ENCODE measurements around the gene DGKQ. TPM values are rescaled to one million over a fixed set of nuclear protein-coding genes. Genes with fewer than 3 reads are reported as not detected.

Gene DGKQ
- total and polyA plus RNA-seq, 2 of the 8 experiments (the other 6 are each of a cell fraction or from before 2014, with no cell fraction given): 7.3 to 9.7 TPM

GRCh38 chr4:996030-996996 is 22.9 kb upstream of the DGKQ start:
- Histone ChIP-seq H4K20me1 (replicated peaks in 1 of 2; ENCODE audit: control insufficient read depth in 1 of 2, insufficient read depth in 2 of 2, low read length in 2 of 2) (peaks cover 2 to 20% of the 10 kb centered on the region in 2 experiments), H3K23ac (ENCODE audit: insufficient read length) (no peak overlapping the region), H2BK5ac (ENCODE audit: low read depth, low read length) (no peak overlapping the region), H3K27me3 (replicated peaks in 1 of 4; ENCODE audit: control insufficient read depth in 3 of 4, extremely low read depth in 1 of 4, insufficient read depth in 3 of 4, low read length in 3 of 4) (peaks cover 27 to 54% (median 51%) of the 10 kb centered on the region in 4 experiments), H3K4me2 (ENCODE audit: insufficient read depth in 1 of 2, low read depth in 2 of 2, low read length in 2 of 2) (peak overlapping the region in 1 of 2 experiments; percentile 38; a peak in 1 of 4 replicates), H3K79me2 (ENCODE audit: control insufficient read depth in 1 of 2, insufficient read depth in 2 of 2, low read length in 2 of 2) (no peaks in the 10 kb centered on the region), H3K9me3 (ENCODE audit: insufficient read depth in 2 of 2, low read depth in 1 of 2, low read length in 1 of 2) (no peaks in the 10 kb centered on the region), H2BK12ac (ENCODE audit: low read depth, low read length) (peak overlapping the region; percentile 39; the same call in 1 of the 2 replicates), H2BK15ac (ENCODE audit: low read length) (no peak overlapping the region), H2AK5ac (ENCODE audit: low read depth, low read length) (no peak overlapping the region), H2BK120ac (replicated peaks; ENCODE audit: low read depth, low read length) (no peak overlapping the region), H3K18ac (ENCODE audit: extremely low read depth, low read length) (no peak overlapping the region), H3K23me2 (ENCODE audit: low read depth, low read length) (no peaks in the 10 kb centered on the region; the same call in 1 of the 2 replicates), H4K91ac (replicated peaks; ENCODE audit: insufficient read length, low read length) (no peak overlapping the region), H3K9ac (replicated peaks in 1 of 4; ENCODE audit: extremely low read depth in 1 of 4, low read depth in 3 of 4, low read length in 3 of 4) (no peak overlapping the region), H3K14ac (ENCODE audit: insufficient read length) (no peak overlapping the region), H3K36me3 (ENCODE audit: control insufficient read depth in 2 of 4, insufficient read depth in 4 of 4, low read length in 3 of 4) (no peaks in the 10 kb centered on the region), H3K79me1 (ENCODE audit: low read depth, low read length) (no peaks in the 10 kb centered on the region), H3K4me1 (replicated peaks in 1 of 4; ENCODE audit: control insufficient read depth in 3 of 4, insufficient read depth in 4 of 4, low read length in 3 of 4) (peaks cover 0 to 2% (median 2%) of the 10 kb centered on the region in 4 experiments; a peak in 3 of 7 replicates), H4K8ac (ENCODE audit: extremely low read depth, insufficient read depth, low read length) (no peak overlapping the region), H3K4me3 (ENCODE audit: extremely low read depth in 1 of 4, insufficient read depth in 2 of 4, low read depth in 3 of 4, low read length in 4 of 4) (peak overlapping the region in 1 of 4 experiments; percentile 60; a peak in 2 of 8 replicates), H3K4ac (replicated peaks; ENCODE audit: insufficient read length, low read depth, low read length) (no peak overlapping the region), H3K27ac (ENCODE audit: low read depth, low read length) (no peak overlapping the region), H2BK20ac (ENCODE audit: low read length) (no peak overlapping the region), H3K56ac (replicated peaks; ENCODE audit: insufficient read length, low read depth, low read length) (no peak overlapping the region), H2AFZ (ENCODE audit: low read length) (no peak overlapping the region), H4K5ac (ENCODE audit: insufficient read length, low read depth, low read length) (no peak overlapping the region)
- TF ChIP-seq SIX5 (IDR thresholded peaks at IDR 0.05; ENCODE audit: low read depth, low read length): no peak
- TF ChIP-seq NANOG (IDR thresholded peaks at IDR 0.05; ENCODE audit: insufficient read depth, low read depth, low read length, poor library complexity, severe bottlenecking): no peak
- no peak for TF ChIP-seq PHF8 (conservative IDR thresholded peaks at IDR 0.05; ENCODE audit: low read depth, low read length)
- no peak for TF ChIP-seq SIN3A (conservative IDR thresholded peaks at IDR 0.05 in 1 of 2, IDR thresholded peaks at IDR 0.05 in 1 of 2; ENCODE audit: low read depth in 1 of 2, low read length in 2 of 2)
- TF ChIP-seq RXRA (IDR thresholded peaks at IDR 0.05; ENCODE audit: insufficient read depth, low read depth, low read length): no peak
- no peak for TF ChIP-seq CHD2 (IDR thresholded peaks at IDR 0.05; ENCODE audit: low read length)
- TF ChIP-seq GABPA (IDR thresholded peaks at IDR 0.05; ENCODE audit: borderline replicate concordance, insufficient read depth, low read length): no peak
- 79% methylated on average over 13 of the region's 15 CpGs; no CpG with 5 or more reads in 1 of the 2 experiments for WGBS, 2 experiments (ENCODE audit: extremely low coverage in 1 of 2, insufficient coverage in 1 of 2, insufficient read length in 1 of 2, insufficient replicate concordance in 2 of 2, low coverage in 1 of 2, low lambda C conversion rate in 2 of 2, missing lambda C conversion rate in 1 of 2)
- no peak for DNase-seq (ENCODE audit: low read depth in 1 of 2, low spot score in 2 of 2)
- ChIA-PET CTCF (ENCODE audit: partially characterized antibody) (interaction anchor here (0.8 kb wide), 1 partner anchor 576 kb away, joined by 3 read pairs; no protein-coding TSS in a partner anchor), POLR2A (ENCODE audit: partially characterized antibody) (no interaction called here)
- no peak for FAIRE-seq

Measured in H1 (cell line).